HCT116 (cell line): ENCODE measurements around the gene FLVCR2.

Source experiments
- CBX3 ChIP-seq: IDR thresholded peaks from 2 replicates; pipeline ENCODE4 v1.6.1; 2012; ENCODE audit warnings: low read depth
- CEBPB ChIP-seq: IDR thresholded peaks from 2 replicates; pipeline ENCODE4 v1.6.1; 2012; ENCODE audit warnings: low read depth
- EZH2 ChIP-seq: fragments of 200-600 bp; sonication (generic); IDR thresholded peaks from 2 replicates; pipeline ENCODE4 v1.6.1; 2017; ENCODE audit warnings: antibody characterized with exemption, mixed run types
- JUND ChIP-seq: IDR thresholded peaks from 2 replicates; pipeline ENCODE4 v1.6.1; 2012
- POLR2A ChIP-seq: IDR thresholded peaks from 2 replicates; pipeline ENCODE4 v1.7.0; 2011; ENCODE audit warnings: borderline replicate concordance; ENCODE audit not compliant: insufficient read depth, insufficient read length; ENCODE audit errors: extremely low read depth
- RAD21 ChIP-seq: IDR thresholded peaks from 2 replicates; pipeline ENCODE4 v1.6.1; 2012; ENCODE audit warnings: low read depth, mild to moderate bottlenecking
- SIN3A ChIP-seq: IDR thresholded peaks from 2 replicates; pipeline ENCODE4 v1.6.1; 2012; ENCODE audit warnings: low read depth
- SP1 ChIP-seq: IDR thresholded peaks from 2 replicates; pipeline ENCODE4 v1.6.1; 2012; ENCODE audit warnings: low read depth
- YY1 ChIP-seq: IDR thresholded peaks from 2 replicates; pipeline ENCODE4 v1.6.1; 2011; ENCODE audit warnings: low read length, low read depth, moderate library complexity, mild to moderate bottlenecking; ENCODE audit not compliant: insufficient replicate concordance; ENCODE audit errors: extremely low read depth
- TF ChIP-seq, protein P1 (sequence below), 3 experiments: fragments of 200-600 bp in 1 of 3; sonication (generic) in 1 of 3; IDR thresholded peaks in 2 of 3; conservative IDR thresholded peaks in 1 of 3; 2 replicates each; pipeline ENCODE4 v1.5.1; 2012 to 2017; ENCODE audit warnings: low read depth in 2 of 3, low read length in 2 of 3, antibody characterized with exemption in 1 of 3, borderline replicate concordance in 1 of 3, control low read depth in 1 of 3, mild to moderate bottlenecking in 1 of 3, mixed read lengths in 1 of 3, mixed run types in 1 of 3, moderate library complexity in 1 of 3; ENCODE audit not compliant: insufficient read depth in 1 of 3
- TF ChIP-seq, protein P2 (sequence below): IDR thresholded peaks from 2 replicates; pipeline ENCODE4 v1.6.1; 2012
- TF ChIP-seq, protein P3 (sequence below): IDR thresholded peaks from 2 replicates; pipeline ENCODE4 v1.6.1; 2012
- TF ChIP-seq, protein P4 (sequence below): IDR thresholded peaks from 2 replicates; pipeline ENCODE4 v1.6.1; 2011; ENCODE audit warnings: mild to moderate bottlenecking, low read length, moderate library complexity; ENCODE audit not compliant: insufficient replicate concordance; ENCODE audit errors: extremely low read depth
- TF ChIP-seq, protein P5 (sequence below): IDR thresholded peaks from 2 replicates; pipeline ENCODE4 v1.6.1; 2012; ENCODE audit warnings: low read depth

DNA sequence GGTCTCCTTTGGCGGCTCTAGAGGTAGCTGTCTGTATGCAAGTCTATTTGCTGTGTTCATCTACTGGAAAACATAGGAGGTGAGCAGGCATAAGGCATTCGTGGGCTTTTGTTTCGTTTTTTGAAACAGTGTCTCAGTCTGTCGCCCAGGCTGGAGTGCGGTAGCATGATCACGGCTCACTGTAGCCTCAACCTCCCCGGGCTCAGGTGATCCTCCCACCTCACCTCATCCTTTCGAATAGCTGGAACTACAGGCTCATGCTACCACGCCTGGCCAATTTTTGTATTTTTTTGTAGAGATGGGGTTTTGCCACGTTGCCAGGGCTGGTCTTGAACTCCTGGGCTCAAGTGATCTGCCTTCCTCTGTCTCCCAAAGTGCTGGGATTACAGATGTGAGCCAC, 27.5 kb downstream of the FLVCR2 start:
- TF ChIP-seq, protein P1, sequence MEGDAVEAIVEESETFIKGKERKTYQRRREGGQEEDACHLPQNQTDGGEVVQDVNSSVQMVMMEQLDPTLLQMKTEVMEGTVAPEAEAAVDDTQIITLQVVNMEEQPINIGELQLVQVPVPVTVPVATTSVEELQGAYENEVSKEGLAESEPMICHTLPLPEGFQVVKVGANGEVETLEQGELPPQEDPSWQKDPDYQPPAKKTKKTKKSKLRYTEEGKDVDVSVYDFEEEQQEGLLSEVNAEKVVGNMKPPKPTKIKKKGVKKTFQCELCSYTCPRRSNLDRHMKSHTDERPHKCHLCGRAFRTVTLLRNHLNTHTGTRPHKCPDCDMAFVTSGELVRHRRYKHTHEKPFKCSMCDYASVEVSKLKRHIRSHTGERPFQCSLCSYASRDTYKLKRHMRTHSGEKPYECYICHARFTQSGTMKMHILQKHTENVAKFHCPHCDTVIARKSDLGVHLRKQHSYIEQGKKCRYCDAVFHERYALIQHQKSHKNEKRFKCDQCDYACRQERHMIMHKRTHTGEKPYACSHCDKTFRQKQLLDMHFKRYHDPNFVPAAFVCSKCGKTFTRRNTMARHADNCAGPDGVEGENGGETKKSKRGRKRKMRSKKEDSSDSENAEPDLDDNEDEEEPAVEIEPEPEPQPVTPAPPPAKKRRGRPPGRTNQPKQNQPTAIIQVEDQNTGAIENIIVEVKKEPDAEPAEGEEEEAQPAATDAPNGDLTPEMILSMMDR (IDR thresholded peaks at IDR 0.05 in 2 of 3, conservative IDR thresholded peaks at IDR 0.05 in 1 of 3; ENCODE audit: borderline replicate concordance in 1 of 3, insufficient read depth in 1 of 3, low read depth in 2 of 3, low read length in 2 of 3) = no peak
- TF ChIP-seq, protein P2, sequence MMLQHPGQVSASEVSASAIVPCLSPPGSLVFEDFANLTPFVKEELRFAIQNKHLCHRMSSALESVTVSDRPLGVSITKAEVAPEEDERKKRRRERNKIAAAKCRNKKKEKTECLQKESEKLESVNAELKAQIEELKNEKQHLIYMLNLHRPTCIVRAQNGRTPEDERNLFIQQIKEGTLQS = no peak
- no peak for TF ChIP-seq CEBPB
- no peak for TF ChIP-seq YY1
- TF ChIP-seq, protein P3, sequence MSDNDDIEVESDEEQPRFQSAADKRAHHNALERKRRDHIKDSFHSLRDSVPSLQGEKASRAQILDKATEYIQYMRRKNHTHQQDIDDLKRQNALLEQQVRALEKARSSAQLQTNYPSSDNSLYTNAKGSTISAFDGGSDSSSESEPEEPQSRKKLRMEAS = no peak
- TF ChIP-seq, protein P4, sequence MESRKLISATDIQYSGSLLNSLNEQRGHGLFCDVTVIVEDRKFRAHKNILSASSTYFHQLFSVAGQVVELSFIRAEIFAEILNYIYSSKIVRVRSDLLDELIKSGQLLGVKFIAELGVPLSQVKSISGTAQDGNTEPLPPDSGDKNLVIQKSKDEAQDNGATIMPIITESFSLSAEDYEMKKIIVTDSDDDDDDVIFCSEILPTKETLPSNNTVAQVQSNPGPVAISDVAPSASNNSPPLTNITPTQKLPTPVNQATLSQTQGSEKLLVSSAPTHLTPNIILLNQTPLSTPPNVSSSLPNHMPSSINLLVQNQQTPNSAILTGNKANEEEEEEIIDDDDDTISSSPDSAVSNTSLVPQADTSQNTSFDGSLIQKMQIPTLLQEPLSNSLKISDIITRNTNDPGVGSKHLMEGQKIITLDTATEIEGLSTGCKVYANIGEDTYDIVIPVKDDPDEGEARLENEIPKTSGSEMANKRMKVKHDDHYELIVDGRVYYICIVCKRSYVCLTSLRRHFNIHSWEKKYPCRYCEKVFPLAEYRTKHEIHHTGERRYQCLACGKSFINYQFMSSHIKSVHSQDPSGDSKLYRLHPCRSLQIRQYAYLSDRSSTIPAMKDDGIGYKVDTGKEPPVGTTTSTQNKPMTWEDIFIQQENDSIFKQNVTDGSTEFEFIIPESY = no peak
- TF ChIP-seq JUND = no peak
- TF ChIP-seq EZH2 = no peak
- no peak for TF ChIP-seq SP1
- TF ChIP-seq SIN3A = no peak
- TF ChIP-seq POLR2A = no peak
- TF ChIP-seq CBX3 = no peak
- TF ChIP-seq, protein P5, sequence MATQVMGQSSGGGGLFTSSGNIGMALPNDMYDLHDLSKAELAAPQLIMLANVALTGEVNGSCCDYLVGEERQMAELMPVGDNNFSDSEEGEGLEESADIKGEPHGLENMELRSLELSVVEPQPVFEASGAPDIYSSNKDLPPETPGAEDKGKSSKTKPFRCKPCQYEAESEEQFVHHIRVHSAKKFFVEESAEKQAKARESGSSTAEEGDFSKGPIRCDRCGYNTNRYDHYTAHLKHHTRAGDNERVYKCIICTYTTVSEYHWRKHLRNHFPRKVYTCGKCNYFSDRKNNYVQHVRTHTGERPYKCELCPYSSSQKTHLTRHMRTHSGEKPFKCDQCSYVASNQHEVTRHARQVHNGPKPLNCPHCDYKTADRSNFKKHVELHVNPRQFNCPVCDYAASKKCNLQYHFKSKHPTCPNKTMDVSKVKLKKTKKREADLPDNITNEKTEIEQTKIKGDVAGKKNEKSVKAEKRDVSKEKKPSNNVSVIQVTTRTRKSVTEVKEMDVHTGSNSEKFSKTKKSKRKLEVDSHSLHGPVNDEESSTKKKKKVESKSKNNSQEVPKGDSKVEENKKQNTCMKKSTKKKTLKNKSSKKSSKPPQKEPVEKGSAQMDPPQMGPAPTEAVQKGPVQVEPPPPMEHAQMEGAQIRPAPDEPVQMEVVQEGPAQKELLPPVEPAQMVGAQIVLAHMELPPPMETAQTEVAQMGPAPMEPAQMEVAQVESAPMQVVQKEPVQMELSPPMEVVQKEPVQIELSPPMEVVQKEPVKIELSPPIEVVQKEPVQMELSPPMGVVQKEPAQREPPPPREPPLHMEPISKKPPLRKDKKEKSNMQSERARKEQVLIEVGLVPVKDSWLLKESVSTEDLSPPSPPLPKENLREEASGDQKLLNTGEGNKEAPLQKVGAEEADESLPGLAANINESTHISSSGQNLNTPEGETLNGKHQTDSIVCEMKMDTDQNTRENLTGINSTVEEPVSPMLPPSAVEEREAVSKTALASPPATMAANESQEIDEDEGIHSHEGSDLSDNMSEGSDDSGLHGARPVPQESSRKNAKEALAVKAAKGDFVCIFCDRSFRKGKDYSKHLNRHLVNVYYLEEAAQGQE = no peak
- TF ChIP-seq RAD21 = no peak
